ENCODE results near the gene RALY.

DNA sequence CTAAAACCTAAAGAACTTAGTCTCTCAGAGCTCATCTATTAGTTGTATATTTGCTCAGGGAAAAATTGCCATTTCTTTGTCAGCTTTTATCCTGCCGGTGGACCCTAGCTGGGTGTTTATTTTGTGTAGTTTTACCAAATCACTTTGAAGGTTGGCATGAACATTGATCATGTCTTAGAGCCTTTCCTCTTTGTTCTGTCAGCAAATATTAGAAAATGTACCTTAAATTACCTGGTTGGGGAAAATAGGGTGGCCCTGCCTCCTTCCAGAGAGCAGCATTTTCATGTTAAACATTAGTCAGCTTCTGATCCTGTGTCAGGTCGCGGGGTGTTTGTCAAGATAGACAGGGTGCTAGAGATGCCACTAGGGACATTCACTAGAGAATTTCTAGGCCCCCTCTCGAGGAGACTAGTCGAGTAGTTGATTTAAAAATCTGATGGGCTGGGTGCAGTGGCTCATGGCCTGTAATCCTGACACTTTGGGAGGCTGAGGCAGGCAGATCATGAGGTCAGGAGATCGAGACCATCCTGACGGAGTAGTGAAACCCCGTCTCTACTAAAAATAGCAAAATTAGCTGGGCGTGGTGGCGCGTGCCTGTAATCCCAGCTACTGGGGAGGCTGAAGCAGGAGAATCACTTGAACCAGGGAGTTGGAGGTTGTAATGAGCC is 11.2 kb downstream of the RALY start:
- TF ChIP-seq, protein P1, sequence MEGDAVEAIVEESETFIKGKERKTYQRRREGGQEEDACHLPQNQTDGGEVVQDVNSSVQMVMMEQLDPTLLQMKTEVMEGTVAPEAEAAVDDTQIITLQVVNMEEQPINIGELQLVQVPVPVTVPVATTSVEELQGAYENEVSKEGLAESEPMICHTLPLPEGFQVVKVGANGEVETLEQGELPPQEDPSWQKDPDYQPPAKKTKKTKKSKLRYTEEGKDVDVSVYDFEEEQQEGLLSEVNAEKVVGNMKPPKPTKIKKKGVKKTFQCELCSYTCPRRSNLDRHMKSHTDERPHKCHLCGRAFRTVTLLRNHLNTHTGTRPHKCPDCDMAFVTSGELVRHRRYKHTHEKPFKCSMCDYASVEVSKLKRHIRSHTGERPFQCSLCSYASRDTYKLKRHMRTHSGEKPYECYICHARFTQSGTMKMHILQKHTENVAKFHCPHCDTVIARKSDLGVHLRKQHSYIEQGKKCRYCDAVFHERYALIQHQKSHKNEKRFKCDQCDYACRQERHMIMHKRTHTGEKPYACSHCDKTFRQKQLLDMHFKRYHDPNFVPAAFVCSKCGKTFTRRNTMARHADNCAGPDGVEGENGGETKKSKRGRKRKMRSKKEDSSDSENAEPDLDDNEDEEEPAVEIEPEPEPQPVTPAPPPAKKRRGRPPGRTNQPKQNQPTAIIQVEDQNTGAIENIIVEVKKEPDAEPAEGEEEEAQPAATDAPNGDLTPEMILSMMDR (IDR thresholded peaks at IDR 0.05) = no peak
- TF ChIP-seq POLR2A (IDR thresholded peaks at IDR 0.05) = no peak
- no peak for TF ChIP-seq EP300 (IDR thresholded peaks at IDR 0.05)

Data from ovary (tissue), 3 donors.